KG1 (cell line): ENCODE results near the gene GMDS.

ENCODE experiments used
- DNase-seq: peaks from one replicate; lab custom pipeline; 2025; lab: John Stamatoyannopoulos, UW

The GMDS gene

DNA sequence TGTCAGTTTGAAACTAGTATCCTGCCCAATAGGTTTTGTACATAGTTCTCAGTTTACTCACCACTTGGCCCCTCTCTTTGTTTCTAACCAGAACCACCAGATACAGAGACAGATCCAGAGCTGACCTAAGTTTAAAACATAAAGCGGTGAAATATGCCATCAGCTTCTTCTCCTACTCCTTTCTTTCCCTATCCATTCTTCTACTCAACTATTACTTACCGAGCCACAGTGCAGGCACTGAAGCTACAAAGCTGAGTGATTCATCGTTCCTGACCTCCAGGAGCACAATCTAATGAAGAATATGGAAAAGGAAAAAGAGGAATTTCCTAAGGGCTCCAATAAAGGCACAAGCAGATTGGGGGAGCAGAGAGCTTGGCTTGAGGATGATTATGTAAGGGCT lies 349.7 kb downstream of the GMDS start:
- no peak for DNase-seq

- DNase-seq: no peak
Observed at GRCh38 chr6:1894954-1895353, 350.5 kb downstream of the GMDS start.

DNA sequence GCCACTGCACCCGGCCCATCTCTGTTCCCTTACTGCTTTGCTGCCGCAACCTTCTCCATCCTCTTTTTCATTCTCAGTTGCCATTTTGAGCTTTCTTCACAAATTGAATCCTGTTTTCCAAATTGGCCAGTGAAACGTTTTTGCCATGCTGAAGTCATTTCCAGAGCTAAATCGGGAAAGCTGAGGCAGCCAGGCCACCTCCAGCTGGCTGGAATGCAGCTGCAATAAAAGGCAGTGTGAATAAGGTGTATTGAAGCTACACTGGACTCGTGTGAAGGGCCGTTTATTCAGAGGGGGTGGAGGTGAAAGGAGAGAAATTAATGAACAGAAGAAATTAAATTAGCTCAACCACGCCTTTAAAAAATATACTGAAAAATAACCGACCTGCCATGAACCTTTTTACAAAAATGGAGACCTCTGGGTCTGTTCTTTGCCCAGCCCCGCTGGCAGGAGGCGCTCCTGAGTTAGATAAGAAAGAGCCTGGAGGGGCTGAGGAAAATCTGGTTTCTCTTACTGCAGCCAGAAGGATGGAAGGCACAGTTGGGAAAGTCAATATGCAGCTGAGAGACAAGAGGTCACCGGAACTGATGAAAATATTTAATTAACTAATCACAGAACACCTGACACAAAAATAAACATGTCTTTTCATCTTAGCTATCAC lies 351.8 kb downstream of the GMDS start:
- DNase-seq: no peak

GRCh38 chr6:1892716-1893115 lies 352.7 kb downstream of the GMDS start:
- no peak for DNase-seq

DNA sequence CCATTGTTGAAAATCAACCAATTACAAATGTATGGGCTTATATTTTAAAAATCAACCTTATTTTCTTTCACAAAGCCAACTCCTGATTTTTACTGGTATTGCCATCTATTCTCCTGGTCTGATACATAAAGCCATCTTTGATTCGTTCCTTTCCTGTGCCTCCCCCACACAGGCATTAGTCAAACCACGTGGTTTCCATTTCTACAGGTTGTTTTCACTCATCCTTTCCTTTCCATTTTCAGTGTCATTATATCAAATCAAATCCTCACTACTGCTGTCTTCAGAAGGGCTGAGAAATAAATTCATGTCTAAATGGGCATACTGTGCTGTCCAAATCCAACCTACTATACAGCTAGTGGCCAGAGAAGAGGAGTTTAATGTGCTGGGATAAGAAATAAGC lies 354.4 kb downstream of the GMDS start:
- DNase-seq: no peak

- DNase-seq: no peak
Observed at GRCh38 chr6:1890071-1890470, 355.3 kb downstream of the GMDS start.

- DNase-seq: no peak
Observed at GRCh38 chr6:1885576-1886011, 359.8 kb downstream of the GMDS start.

GRCh38 chr6:1884313-1884712 lies 361.1 kb downstream of the GMDS start:
- DNase-seq: no peak

- no peak for DNase-seq
Observed at GRCh38 chr6:1878330-1878729, 367.1 kb downstream of the GMDS start.

DNA sequence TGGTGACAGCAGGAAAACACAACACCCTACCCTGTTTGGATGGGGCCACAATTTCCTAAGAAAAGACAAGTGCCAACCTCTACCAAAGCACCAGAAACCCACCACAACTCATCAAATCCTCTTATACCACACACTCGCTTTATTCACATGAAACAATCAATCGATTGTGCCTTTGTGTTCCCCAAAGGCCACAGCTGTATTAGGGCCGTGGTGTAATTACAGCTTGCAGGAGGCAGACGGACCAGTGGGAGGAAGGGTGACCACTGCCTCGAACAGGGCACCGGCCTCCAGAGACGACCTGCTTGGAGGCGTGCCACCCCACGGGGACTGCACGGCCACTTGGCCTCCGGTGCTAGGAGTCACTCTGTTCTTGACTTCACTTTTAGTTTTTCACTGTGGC lies 371.6 kb downstream of the GMDS start:
- no peak for DNase-seq

DNA sequence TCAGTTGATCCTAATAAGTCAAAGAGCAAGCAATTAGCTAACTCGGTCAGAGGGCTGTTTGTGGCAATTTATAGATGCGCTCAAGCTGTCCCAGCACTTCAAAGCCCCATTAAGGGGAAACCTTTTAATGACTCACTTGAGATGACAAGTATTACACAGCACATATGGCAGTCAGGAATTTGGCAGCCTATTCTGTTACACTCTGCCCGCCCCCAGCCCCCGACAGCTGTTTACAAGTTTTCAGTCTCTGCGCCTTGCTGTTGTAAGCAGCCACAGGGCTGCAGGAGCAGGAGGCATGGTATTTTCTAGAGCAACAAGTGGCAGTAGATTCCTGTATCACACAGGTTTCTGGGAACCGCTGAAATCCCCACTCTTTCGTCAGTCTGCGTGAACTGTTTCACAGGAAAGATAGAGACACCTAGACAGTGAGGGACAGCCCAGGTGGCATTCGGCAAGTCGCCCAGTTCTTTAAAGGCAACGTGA lies 372.7 kb downstream of the GMDS start:
- no peak for DNase-seq

DNA sequence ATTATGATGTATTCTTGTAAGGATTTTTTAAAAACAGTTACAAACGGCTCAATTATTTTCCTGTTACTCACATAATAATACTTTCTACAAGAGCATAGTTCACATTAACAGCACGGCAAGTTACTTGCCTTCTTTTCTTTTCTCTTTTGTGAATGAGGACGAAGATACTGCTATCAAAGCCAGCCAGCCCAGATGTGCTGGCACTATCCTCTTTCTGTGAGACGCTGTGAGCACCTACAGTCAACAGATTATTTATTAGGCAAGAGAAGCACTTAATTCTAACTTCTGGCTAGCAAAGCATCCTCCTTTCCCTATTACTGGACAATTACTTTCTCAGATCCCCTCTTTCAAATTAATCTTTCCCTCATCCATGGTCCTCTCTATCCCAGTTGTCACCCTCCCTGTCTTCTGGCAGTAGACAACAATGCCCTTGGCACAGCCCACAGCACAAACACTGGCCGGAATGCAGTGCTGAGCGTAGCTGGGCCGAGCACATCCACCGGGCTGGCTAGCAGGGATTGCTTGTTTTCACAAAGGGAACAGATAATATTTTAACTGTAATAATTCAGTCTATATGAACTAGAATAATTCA lies 373.6 kb downstream of the GMDS start:
- no peak for DNase-seq

DNA sequence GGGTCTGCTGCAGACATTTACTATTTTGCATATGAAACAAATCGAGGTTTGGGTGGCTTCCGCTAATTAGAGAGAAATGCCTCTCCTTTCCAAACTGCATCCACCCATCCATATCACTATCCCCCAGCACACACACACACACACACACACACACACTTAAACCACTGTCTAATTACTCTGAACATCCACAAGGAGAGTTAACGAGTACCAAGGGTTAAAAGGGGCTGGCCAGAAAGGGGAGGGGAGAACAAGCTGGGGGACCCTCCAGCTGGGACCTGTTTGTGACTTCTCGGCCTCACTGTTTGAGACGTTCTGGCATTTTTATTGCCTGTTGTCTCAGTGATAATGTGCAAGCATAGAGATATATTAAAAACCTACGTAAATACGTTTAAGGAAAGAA lies 374.5 kb downstream of the GMDS start:
- DNase-seq: no peak

DNA sequence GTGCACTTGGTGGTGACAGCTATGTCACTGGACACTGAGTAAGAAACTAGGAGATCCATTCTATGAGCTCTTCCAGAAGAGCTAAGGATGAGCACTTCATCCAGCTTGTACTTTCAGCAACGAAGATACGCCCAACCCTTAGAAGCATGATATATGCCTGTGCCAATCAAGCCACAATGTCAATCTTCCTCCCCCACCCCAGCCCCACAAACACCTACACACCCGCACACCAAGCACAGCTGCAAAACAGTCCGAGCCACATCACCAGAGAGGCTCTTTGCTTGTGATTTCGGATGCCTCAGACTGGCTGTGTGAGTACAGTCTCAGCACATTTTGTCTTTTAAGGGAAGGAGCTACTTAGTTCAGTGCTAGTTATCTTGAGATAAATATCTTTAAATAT lies 375.2 kb downstream of the GMDS start:
- no peak for DNase-seq

GRCh38 chr6:1869769-1870168 lies 375.6 kb downstream of the GMDS start:
- no peak for DNase-seq

DNA sequence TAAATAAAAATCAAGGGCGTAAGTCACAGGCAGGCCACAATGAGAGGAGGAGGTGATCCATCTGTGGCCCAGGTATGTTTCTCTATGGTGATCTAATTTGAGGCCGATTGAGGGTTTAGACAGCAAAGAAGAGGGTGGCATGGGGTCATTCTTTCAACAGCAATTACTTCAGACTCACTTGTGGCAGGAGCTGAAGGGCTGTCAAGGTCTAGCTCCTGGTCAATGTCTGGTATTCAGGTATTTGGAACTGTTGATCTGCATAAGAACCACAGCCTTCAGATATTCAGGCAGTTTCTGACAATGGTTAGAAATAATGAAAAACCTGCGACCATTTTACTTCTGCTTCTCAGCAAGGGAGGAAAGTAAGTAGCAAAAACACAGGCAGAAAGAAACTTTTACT lies 376.1 kb downstream of the GMDS start:
- DNase-seq: no peak

DNA sequence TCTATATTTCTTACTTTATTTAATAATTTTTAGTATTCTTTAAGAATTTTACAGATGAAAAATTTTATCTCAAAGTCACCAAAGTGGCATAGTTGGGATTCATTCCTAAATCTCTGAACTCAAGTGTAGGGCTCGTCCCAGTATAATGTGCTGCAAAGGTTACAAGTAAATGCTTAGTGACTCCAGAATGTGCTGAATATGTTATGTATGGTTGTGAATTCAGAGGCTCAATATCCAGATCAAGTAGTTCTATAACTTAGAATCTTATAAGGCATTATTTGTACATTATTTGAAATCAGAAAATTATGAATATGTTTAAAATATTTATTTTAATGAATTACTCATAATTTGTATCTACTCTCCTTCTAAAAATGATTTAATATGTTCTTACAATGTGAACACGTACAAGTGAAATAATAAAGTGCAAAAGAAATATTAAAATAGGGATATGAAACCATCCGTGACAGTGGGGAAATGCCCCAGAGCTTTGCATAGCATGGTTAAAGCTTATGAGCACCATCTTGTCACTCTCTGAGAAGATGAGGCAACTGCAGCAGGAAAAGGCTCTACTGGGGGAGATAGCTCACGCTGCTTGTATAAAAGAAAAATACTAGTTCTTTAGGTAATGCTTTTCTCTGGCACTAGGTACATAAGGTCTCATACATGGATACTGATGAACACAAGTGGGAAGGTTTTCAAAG lies 376.7 kb downstream of the GMDS start:
- no peak for DNase-seq

DNA sequence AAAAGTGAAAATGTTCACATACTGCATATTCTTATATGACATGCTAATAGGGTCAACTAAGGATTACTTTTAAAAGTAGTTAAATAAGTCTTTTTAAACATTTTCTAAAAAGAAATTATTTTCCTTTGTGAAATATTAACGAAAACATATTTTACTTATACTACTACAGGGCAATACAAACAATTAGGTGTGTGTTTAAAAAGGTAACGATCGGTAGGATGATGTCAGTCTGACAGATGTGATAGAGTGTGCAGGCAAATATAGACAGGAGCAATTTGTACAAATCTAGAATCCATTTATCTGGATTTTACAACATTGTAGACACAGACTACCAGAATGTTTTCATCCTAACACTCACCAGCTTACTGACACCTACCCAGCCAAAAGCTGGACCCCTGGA lies 378.2 kb downstream of the GMDS start:
- DNase-seq: no peak

DNA sequence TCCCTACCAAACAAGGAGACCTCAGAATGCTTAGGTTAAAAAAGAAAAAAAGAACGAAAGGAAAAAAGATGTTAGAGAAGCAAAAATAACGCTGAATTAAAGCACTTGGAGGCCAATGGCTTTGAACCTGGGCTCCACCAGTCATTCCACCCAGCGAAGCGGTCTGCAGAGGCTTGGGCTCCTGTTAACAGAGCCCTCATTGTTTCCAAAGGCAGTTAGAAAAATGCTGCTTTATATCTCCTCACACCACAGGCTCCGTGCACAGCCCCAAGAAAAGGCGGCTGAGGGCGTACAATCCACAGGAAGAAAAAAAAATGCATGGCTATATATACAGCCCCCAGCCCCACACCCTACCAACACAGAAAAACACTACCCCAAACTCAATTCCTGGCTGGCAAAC lies 379.8 kb downstream of the GMDS start:
- no peak for DNase-seq

- no peak for DNase-seq
Observed at GRCh38 chr6:1864496-1864895, 380.9 kb downstream of the GMDS start.

GRCh38 chr6:1862411-1862810 lies 383.0 kb downstream of the GMDS start:
- no peak for DNase-seq

DNA sequence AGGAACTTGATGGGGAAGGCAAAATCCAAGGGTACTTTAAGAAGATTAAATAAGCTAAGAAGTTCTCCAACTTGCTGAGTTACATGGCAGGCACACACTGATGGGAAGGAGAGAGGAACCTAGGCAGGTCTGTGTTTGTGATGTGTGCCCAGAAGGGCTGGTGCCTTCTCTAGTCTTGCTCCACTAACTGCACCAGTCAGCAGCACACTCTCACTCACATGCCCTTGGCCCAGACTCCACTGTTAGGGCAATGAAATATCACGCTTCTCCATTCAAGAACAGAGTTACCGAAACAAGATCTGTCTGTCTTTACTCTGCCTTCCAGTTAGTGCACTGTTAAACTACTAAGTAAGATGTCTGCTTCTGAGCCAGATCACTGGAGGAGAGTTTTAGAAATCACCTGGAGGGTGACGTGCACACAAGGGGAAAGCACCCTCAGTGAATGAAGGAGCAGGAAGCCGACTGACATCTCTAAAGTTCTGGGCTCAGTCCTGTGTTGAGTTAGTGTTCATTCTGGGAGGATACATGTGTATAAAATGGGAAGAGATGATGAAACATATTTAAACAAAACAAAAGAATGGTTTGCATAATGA lies 384.6 kb downstream of the GMDS start:
- no peak for DNase-seq

DNA sequence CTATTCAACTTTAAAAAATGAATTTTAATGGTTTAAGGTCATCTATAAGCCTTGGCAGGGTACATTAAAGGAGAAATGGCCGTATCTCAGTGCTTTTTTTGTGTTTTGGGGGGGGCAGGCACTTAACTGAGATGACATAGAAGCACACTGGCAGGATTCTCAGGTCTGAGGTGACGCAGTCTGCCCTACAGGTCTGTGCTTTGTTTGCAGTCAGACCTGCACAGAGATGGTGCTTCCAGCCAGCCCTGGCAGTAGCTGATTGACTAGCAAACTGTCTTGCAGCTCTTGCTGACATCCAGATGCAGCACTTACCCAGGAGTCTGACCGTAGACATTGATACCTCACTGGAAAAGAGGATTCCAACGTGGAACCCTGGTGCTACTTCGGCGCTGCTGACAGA lies 386.5 kb downstream of the GMDS start:
- DNase-seq: no peak
